GM19025 (cell line): Measurements from ENCODE around the gene TLE5.
"Not testable (repeated sequence)": the region's sequence is repeated elsewhere in the genome, so short reads cannot be mapped to it uniquely, and the experiment has no call there.

ENCODE experiments used
- ATAC-seq: cut with Tn5 transposase; IDR thresholded peaks from one replicate; pipeline ENCODE4 v1.9.1; 2021; ENCODE audit warnings: mild to moderate bottlenecking, low read depth, moderate library complexity; ENCODE audit not compliant: unreplicated experiment

The TLE5 gene

GRCh38 chr19:3064011-3064330, 1.7 kb upstream of the TLE5 start:
- ATAC-seq = no peak

GRCh38 chr19:3061182-3062161, 823 bp downstream of the TLE5 start:
- ATAC-seq = no peak

GRCh38 chr19:3060857-3061181, 1.5 kb downstream of the TLE5 start:
- no peak for ATAC-seq

DNA sequence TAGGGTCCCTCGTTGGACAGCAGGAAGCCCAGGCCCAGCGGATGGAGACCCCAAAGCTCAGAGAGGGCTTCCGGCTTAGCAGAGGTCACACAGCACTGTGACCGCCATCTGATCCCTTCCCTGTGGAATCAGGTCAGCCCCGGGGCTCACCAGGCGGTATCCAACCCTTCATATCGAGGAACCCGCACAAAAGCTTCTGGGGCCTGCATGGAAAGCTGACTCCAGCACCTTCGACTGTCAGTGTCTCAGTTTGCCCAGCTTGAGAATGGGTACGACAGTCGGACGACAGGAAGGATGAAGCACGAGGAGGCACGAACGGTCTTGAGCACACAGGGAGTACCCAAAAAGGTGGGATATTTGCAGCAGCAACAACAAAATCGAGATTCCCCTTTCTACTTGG, 2.6 kb downstream of the TLE5 start:
- no peak for ATAC-seq

- no peak for ATAC-seq
Measured at GRCh38 chr19:3058821-3059314, 3.4 kb downstream of the TLE5 start.

DNA sequence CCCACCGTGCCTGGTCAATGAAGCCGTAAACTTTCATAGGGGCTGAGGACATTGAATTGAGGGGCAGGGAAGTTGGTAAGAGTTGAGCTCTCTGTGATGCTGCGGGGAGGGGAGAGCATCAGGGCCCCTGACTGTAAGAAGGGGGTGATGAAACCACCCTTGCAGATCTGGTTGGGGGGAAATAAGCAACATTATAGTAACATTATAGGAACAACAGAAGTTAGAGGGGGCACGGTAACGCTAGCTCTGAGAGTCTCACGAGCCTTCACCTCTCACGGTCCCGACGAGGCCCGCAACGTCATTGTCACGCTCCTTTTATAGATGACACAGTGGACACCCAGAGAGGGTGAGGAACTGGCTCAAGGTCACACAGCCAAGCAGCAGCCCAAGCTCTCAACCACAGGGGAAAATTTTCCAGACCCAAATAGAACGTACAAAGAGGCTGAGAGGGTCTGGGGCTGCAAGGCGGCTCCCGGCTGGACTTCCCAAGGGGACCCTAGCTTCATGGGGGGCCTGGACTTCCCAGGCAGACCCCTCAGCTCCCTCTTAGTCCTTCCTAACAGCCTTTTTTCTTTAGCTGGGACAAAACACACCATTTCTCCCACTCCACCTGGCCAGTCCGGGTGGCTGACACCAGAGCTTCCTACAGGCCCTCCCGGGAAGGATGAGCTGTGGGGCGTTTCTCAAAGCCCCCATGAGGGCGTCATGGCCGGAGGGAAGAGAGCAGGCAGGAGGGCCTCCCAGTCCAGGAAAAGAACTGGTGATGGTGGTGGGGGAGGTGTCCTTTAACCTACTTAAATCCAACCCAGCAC, 4.1 kb downstream of the TLE5 start:
- no peak for ATAC-seq

GRCh38 chr19:3057275-3057714, 5.0 kb downstream of the TLE5 start:
- no peak for ATAC-seq

DNA sequence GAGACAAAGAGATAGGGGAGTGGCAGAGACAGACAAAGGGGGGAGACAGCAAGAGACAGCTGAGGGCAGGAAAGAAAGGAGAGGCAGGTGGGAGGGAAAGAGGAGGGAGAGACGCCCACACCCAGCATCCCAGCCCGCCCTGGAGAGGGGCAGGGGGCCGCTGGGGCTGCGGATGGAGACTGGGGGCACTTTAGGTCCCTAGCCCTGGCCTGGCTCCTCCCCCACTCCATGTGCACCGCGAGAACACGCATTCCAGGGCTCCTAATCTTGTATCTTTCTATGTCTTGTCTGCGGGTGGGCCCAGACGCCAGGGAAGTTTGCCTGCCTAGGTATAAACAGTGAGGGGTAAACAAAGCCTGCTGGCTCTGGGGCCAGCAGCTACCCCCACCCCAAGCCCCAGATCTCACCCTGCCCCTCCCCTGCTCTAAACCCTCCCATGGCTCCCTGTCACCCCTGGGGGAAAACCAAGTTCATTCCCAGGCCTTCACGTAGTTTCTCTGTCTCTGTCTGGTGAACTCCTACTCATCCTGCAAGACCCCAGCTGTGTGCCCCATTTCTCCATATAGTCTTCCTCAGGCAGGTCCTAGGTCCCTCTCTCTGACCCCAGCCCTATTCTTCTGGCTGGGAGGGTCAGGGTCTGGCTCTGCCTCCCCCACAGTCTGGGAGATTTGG, 5.7 kb downstream of the TLE5 start:
- no peak for ATAC-seq

GRCh38 chr19:3055741-3056416, 6.4 kb downstream of the TLE5 start:
- ATAC-seq = no peak

DNA sequence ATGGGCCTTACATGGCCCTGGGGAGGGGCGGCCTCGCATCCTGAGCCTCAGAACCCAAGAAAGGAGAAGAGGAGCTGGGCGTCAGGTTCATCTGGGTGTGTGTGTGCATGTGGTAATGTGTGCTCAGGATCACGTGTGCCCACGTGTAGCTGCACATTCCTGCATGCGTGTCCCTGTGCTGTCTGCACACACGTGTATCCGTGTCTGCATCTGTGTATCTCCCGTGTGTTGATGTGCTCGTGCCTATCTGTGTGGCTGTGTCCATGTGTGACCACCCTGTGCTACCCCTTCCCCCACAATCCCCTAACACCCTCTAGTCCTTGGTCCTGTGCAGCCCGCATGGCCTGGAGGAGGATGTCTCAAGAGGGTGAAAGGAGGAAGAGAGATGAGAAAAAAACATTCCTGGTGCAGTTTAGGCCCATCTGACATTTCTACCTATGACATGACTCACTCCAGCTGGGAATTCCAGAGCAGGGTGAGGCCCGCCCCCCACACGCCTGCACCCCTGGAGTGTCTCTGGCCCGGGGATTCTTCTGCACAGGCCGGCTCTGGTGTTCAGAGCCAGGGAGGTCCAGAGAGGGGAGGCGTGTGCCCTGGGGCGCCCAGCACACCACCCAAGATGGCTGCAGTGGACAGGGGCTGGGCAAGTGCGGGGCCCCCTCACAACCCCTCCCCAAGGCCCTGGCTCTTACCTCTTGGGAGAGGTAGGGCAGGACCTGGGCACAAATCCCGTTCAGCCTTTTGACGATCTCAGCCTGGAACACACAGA, 7.1 kb downstream of the TLE5 start:
- no peak for ATAC-seq

- no peak for ATAC-seq
Measured at GRCh38 chr19:3054265-3054971, 7.9 kb downstream of the TLE5 start.

- no peak for ATAC-seq
Measured at GRCh38 chr19:3053780-3054179, 8.5 kb downstream of the TLE5 start.

DNA sequence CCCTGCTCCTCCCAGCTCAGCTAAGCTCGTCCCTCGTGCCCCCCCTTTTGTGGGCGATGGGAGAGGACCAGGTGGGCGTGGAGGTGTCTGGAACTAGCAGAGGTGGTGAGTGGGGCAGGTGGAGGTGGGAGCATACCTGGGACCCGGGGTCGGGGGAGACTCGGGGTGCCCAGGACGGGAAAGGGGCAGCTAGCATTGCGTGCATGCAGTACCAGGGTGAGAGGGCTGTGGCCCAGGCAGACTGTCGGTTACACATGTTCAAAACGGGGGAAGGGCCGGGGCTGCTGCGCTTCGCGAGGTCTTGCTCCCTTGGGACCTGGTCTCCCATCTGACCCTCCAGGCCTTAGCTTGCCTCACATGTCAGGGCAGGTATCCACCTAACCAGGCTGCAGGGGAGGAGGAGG, 9.1 kb downstream of the TLE5 start:
- ATAC-seq = no peak

GRCh38 chr19:3050016-3050415, 12.3 kb downstream of the TLE5 start:
- not testable (repeated sequence) for ATAC-seq

- ATAC-seq = no peak
Measured at GRCh38 chr19:3049089-3049488, 13.2 kb downstream of the TLE5 start.

DNA sequence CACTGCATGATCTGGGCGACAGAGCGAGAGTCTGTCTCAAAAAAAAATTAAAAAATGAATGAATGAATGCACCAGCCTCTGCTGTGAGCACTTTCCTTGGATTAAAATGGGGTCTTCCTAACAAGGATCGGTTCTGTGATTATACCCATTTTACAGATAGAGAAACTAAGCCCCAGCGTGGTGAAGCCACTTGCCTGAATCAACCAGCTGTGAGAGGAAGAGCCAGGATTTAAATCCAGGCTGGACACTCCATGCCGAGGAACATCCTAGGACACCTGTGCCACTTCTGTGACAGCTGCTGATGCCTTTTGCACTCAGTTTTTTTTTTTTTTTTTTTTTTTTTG, 14.1 kb downstream of the TLE5 start:
- no peak for ATAC-seq

DNA sequence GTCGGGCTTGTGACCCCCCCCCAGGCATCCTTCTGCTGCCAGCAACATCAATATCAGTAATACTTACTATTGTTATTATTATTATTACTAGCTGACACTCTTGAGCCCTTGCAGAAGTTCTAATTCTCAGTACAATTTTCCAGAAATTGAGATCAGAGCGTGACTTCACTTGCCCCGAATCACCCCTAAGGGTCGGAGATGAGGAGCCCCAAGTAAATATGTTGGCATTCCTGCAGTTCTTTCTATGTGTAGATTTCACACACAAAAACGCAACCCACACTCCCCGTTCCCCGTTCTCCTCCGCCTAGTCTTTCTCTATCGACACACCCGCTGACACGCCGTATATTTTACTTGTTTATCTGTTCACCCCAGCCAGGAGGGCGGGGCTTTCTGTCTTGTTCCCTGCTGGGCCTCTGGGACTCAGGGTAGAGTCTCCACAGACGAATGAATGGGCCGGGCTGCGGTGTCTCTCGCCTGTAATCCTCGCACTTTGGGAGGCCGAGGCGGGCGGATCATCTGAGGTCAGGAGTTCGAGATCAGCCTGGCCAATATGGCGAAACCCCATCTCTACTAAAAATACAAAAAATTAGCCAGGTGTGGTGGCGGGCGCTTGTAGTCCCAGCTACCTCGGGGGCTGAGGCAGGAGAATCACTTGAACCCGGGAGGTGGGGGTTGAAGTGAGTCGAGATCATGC, 14.7 kb downstream of the TLE5 start:
- no peak for ATAC-seq

DNA sequence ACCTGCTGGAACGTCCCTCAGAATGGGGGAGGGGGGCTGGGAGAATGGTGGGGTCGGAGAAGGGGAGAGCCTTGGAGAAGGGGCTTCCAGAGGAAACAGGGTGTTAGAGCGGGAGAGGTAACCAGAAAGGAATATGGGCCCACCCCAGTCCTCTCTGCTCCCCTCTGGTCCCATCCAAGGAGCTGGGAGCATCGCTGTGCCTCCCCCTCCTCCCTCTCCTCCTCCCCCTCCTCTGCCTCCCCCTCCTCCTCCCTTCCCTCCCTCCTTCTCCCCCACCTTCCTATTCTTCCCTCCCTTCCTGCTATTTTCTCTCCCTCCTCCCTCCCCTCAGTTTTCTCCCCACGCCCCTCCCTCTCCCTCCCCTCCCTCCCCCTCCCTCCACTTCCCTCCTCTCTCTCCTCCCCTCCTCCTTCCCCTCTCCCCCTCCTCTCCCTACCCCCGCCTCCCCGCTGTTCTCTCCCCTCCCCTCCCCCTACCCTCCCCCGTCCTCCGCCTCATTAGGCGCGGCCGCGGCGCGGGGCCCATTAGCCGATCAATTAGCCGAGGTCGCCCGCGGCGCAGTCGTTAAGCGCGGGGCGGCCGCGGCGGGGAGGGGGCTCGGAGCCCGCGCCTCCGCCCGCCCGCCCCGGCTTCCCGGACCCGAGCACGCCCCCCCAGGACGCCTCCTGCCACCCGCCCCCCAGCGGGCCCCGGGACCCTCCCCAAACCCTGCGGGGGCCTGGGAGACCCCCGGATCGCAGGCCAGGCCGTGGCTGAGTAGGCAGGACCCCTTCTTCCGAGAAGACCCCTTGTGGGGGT, 15.4 kb downstream of the TLE5 start:
- ATAC-seq = no peak
